Lower lobe of right lung (tissue), 2 donors: ENCODE measurements around the gene MC1R. TPM values are rescaled to one million over a fixed set of nuclear protein-coding genes. Genes with fewer than 3 reads are reported as not detected.

Experiments used
- ATAC-seq, 2 donors: fragments of 200-7000 bp; cut with Tn5 transposase; one replicate each; pipeline ENCODE4 v1.9.1; 2020 to 2022; ENCODE audit warnings: mild to moderate bottlenecking in 2 of 2, moderate library complexity in 2 of 2
- DNase-seq: peaks from one replicate; pipeline ENCODE4 v3.0.0-alpha.2; 2020
- H3K27ac ChIP-seq: fragments of 200-600 bp; one replicate; pipeline ENCODE4 v1.8.0; 2022
- H3K27me3 ChIP-seq: fragments of 200-600 bp; one replicate; pipeline ENCODE4 v1.8.0; 2022; ENCODE audit warnings: low read depth
- H3K36me3 ChIP-seq: fragments of 200-600 bp; one replicate; pipeline ENCODE4 v1.8.0; 2022; ENCODE audit warnings: mild to moderate bottlenecking
- H3K4me1 ChIP-seq: fragments of 200-600 bp; one replicate; pipeline ENCODE4 v1.8.0; 2022
- H3K4me3 ChIP-seq: fragments of 200-600 bp; one replicate; pipeline ENCODE4 v1.8.0; 2022; ENCODE audit warnings: mild to moderate bottlenecking
- H3K9me3 ChIP-seq: fragments of 200-600 bp; one replicate; pipeline ENCODE4 v1.8.0; 2022
- CTCF ChIP-seq: fragments of 200-600 bp; IDR thresholded peaks from one replicate; pipeline ENCODE4 v1.8.0; 2022; ENCODE audit warnings: antibody characterized with exemption, mild to moderate bottlenecking
- intact Hi-C: fragments of 100-400 bp; cut with DNase I; formaldehyde crosslinking; loops from one replicate; pipeline ENCODE4 v1.11.0; 2022
- total RNA-seq: library from RNA; stranded (reverse); fragmentation: NEBNext Ultra II Directional; extraction: Animal tissue kit (Norgen Biotek cat#: 25700); gene quantifications from one replicate; pipeline ENCODE4 v1.2.1, GENCODE V29; 2021
- donor health status: DM: no; HTN: yes; CAD: no; lungs with severe emphysema.

MC1R gene
- total RNA-seq, 1 donor from 2014 or later: 5.3 TPM

- intact Hi-C loops: no loop called here
- H3K4me1 ChIP-seq: peaks cover 5% of the 10 kb centered on the region
- H3K9me3 ChIP-seq: no peaks in the 10 kb centered on the region
- ATAC-seq (peak; percentile 79 to 89), DNase-seq (peak; percentile 85)
- H3K27me3 ChIP-seq: no peaks in the 10 kb centered on the region
- no peak overlapping the region for H3K27ac ChIP-seq
- peak; percentile 91 for TF ChIP-seq CTCF
- peaks cover 56% of the 10 kb centered on the region for H3K36me3 ChIP-seq
- no peak overlapping the region for H3K4me3 ChIP-seq
These were observed 8.6 kb upstream of the MC1R start for GRCh38 chr16:89909777-89910716.

GRCh38 chr16:89910717-89911354, 7.8 kb upstream of the MC1R start:
- Histone ChIP-seq H3K4me1 (peaks cover 5% of the 10 kb centered on the region), H3K4me3 (no peak overlapping the region), H3K27me3 (no peaks in the 10 kb centered on the region), H3K36me3 (peaks cover 48% of the 10 kb centered on the region), H3K9me3 (no peaks in the 10 kb centered on the region), H3K27ac (no peak overlapping the region)
- no peak for TF ChIP-seq CTCF
- DNase-seq: no peak
- peak; percentile 3 to 14 for ATAC-seq
- intact Hi-C loops: no loop called here

GRCh38 chr16:89911375-89911774, 7.3 kb upstream of the MC1R start:
- Histone ChIP-seq H3K9me3 (no peaks in the 10 kb centered on the region), H3K4me3 (no peak overlapping the region), H3K4me1 (peaks cover 5% of the 10 kb centered on the region), H3K27me3 (no peaks in the 10 kb centered on the region), H3K27ac (no peak overlapping the region), H3K36me3 (peaks cover 43% of the 10 kb centered on the region)
- no peak for TF ChIP-seq CTCF
- DNase-seq (no peak), ATAC-seq (no peak)
- intact Hi-C loops: no loop called here

GRCh38 chr16:89912143-89912542, 6.5 kb upstream of the MC1R start:
- Histone ChIP-seq H3K36me3 (peaks cover 35% of the 10 kb centered on the region), H3K4me1 (peaks cover 6% of the 10 kb centered on the region), H3K27me3 (no peaks in the 10 kb centered on the region), H3K9me3 (no peaks in the 10 kb centered on the region), H3K27ac (no peak overlapping the region), H3K4me3 (no peak overlapping the region)
- intact Hi-C loops: no loop called here
- no peak for TF ChIP-seq CTCF
- no peak for ATAC-seq
- DNase-seq: no peak

- peaks cover 35% of the 10 kb centered on the region for H3K36me3 ChIP-seq
- ATAC-seq (no peak), DNase-seq (no peak)
- H3K9me3 ChIP-seq: no peaks in the 10 kb centered on the region
- TF ChIP-seq CTCF: no peak
- H3K27ac ChIP-seq: no peak overlapping the region
- peaks cover 11% of the 10 kb centered on the region for H3K4me1 ChIP-seq
- H3K27me3 ChIP-seq: no peaks in the 10 kb centered on the region
- no peak overlapping the region for H3K4me3 ChIP-seq
- intact Hi-C loops: no loop called here
These were observed 6.0 kb upstream of the MC1R start for GRCh38 chr16:89912627-89913026.
